Right atrium auricular region (tissue), 2 donors: ENCODE data around the gene FFAR2. TPM values are rescaled to one million over a fixed set of nuclear protein-coding genes. Genes with fewer than 3 reads are reported as not detected.

Experiments
- DNase-seq: peaks from one replicate; pipeline ENCODE4 v3.0.0-alpha.2; 2019; ENCODE audit warnings: low spot score
- H3K27ac ChIP-seq, 2 donors: fragments of 200-600 bp; sonication (generic); 1 replicate in 1 of 2; 2 replicates in 1 of 2; pipeline ENCODE4 v1.5.1; 2016 to 2019
- H3K27me3 ChIP-seq, 2 donors: fragments of 200-600 bp; sonication (generic); one replicate each; pipeline versions ENCODE4 v1.5.1 to v1.6.0; 2017 to 2019
- H3K36me3 ChIP-seq: fragments of 200-600 bp; sonication (generic); one replicate; pipeline ENCODE4 v1.5.1; 2016
- H3K4me1 ChIP-seq, 2 donors: fragments of 200-600 bp; sonication (generic); one replicate each; pipeline versions ENCODE4 v1.5.1 to v1.6.0; 2017 to 2019
- H3K4me3 ChIP-seq, 2 donors: fragments of 200-600 bp; sonication (generic); 1 replicate in 1 of 2; 2 replicates in 1 of 2; pipeline ENCODE4 v1.5.1; 2017 to 2019; ENCODE audit warnings: mild to moderate bottlenecking in 1 of 2, moderate library complexity in 1 of 2
- H3K9me3 ChIP-seq, 2 donors: fragments of 200-600 bp; sonication (generic); one replicate each; pipeline ENCODE4 v1.5.1; 2019
- total RNA-seq, 2 donors: library from RNA; depleted of rRNA; stranded (reverse); fragments of >200 nt; gene quantifications; one replicate each; pipeline ENCODE4 v1.1.0, GENCODE V29; 2016
- TF ChIP-seq, protein P1 (sequence below), 2 donors: fragments of 200-600 bp; sonication (generic); IDR thresholded peaks; one replicate each; pipeline ENCODE4 v1.5.1; 2019; ENCODE audit warnings: antibody characterized with exemption in 2 of 2

FFAR2 gene
- total RNA-seq, 2 donors from 2014 or later: 0.20 TPM; not detected in 1

DNA sequence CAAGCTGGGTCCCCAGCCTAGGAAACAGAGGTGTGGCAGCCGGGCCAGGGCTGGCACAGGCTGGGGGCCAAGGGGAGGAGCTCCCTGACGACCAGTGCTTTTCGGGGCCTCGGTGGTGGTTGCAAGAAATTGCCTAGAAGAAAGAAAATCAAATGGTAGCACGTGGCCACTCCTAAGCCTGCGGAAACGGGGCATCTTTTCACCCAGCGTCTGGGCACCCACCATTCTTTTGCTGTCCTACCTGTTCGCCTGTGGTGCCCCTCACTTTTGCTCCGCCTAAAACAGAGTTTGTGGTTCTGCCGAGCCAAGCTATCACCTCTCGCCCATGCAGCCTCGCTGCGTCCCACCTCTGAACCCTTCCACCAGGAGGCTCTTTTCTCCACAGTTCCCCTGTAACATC is 49.3 kb downstream of the FFAR2 start:
- no peak overlapping the region for H3K4me3 ChIP-seq
- no peaks in the 10 kb centered on the region for H3K36me3 ChIP-seq
- H3K9me3 ChIP-seq: no peaks in the 10 kb centered on the region
- H3K27me3 ChIP-seq: no peaks in the 10 kb centered on the region
- TF ChIP-seq, protein P1, sequence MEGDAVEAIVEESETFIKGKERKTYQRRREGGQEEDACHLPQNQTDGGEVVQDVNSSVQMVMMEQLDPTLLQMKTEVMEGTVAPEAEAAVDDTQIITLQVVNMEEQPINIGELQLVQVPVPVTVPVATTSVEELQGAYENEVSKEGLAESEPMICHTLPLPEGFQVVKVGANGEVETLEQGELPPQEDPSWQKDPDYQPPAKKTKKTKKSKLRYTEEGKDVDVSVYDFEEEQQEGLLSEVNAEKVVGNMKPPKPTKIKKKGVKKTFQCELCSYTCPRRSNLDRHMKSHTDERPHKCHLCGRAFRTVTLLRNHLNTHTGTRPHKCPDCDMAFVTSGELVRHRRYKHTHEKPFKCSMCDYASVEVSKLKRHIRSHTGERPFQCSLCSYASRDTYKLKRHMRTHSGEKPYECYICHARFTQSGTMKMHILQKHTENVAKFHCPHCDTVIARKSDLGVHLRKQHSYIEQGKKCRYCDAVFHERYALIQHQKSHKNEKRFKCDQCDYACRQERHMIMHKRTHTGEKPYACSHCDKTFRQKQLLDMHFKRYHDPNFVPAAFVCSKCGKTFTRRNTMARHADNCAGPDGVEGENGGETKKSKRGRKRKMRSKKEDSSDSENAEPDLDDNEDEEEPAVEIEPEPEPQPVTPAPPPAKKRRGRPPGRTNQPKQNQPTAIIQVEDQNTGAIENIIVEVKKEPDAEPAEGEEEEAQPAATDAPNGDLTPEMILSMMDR (IDR thresholded peaks at IDR 0.05): no peak
- DNase-seq: no peak
- H3K4me1 ChIP-seq: peaks cover 0 to 6% of the 10 kb centered on the region in 2 donors
- H3K27ac ChIP-seq: no peak overlapping the region

DNA sequence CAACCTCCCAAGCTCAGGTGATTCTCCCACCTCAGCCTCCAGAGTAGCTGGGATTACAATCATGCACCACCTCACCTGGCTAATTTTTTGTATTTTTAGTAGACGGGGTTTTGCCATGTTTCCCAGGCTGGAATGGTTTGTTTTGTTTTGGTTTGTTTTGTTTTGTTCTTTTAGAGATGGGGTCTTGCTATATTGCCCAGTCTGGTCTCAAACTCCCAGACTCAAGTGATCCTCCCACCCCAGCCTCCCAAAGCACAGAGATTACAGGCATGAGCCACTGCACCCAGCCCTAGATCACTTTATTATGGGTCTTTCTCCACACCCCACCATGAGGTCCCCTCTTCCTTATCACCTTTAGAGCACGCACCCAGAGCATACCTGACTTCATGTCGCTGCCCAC is 50.2 kb downstream of the FFAR2 start:
- peaks cover 0 to 6% of the 10 kb centered on the region in 2 donors for H3K4me1 ChIP-seq
- H3K4me3 ChIP-seq: no peak overlapping the region
- H3K36me3 ChIP-seq: no peaks in the 10 kb centered on the region
- no peak overlapping the region for H3K27ac ChIP-seq
- no peaks in the 10 kb centered on the region for H3K9me3 ChIP-seq
- no peaks in the 10 kb centered on the region for H3K27me3 ChIP-seq
- TF ChIP-seq, protein P1 (IDR thresholded peaks at IDR 0.05): no peak
- no peak for DNase-seq

DNA sequence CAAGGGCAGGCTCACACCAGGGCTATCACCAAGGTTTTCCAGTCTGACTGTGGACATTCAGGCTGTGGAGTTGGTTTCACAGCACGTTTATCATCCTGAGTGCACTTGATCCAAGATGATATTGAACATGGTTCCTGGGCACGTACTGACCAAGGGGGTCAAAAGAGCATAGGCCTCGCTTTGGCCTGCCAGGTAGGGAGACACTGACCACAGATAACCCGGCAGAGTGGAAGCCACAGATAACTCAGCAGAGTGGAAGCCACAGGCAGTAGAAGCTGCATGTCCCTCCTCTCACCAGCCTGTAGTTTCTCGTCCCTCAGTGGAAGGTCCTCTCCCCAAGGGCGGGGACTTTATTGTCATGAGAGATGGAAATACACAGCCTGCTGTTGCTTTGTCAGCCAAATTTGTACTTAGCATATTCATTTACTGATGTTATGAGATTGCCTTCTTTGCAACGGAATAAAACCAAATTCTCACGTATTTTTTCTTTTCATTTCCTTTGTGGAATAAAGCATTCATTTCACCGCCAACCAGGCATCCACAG is 51.0 kb downstream of the FFAR2 start:
- no peaks in the 10 kb centered on the region for H3K9me3 ChIP-seq
- TF ChIP-seq, protein P1 (IDR thresholded peaks at IDR 0.05): no peak
- no peaks in the 10 kb centered on the region for H3K27me3 ChIP-seq

DNA sequence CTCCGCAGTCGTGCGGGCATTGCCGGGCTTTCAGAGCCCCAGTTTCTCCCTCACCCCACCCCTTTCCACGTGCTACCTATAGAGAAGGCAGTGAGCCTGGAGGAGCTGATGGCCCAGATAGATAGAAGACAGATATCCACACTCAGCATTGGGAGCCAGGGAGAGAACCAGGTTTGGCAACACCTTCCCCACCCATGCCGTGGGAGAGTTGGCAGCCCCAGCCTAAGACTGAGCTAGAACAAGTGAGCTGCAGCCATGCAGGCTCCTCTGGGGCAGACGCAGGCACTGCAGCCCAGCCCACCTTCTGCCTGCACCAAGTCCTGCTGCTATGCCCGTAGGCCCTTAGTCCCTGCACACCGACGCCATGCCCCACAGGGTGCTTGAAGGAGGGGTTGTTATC is 52.6 kb downstream of the FFAR2 start:
- Histone ChIP-seq H3K27me3 (no peaks in the 10 kb centered on the region), H3K4me1 (no peaks in the 10 kb centered on the region), H3K9me3 (no peaks in the 10 kb centered on the region), H3K36me3 (no peaks in the 10 kb centered on the region), H3K27ac (no peak overlapping the region), H3K4me3 (no peak overlapping the region)
- TF ChIP-seq, protein P1 (IDR thresholded peaks at IDR 0.05): no peak
- DNase-seq: no peak

More for the DNA sequence above, 51.0 kb downstream of the FFAR2 start:
- Histone ChIP-seq H3K36me3 (no peaks in the 10 kb centered on the region), H3K27ac (no peak overlapping the region), H3K4me3 (no peak overlapping the region), H3K4me1 (peaks cover 0 to 6% of the 10 kb centered on the region in 2 donors)
- no peak for DNase-seq

Other genes starting within 250 kb of the FFAR2 start
- gene FAM187B, start 219.5 kb upstream of the FFAR2 start, total RNA-seq: not detected
- 10 to 100 TPM in 1 of 2 donors, 1 to 10 TPM in 1; 7.6 to 20.1 TPM for gene LSR, start 199.3 kb upstream of the FFAR2 start, total RNA-seq
- gene USF2, start 179.3 kb upstream of the FFAR2 start, total RNA-seq: 100 to 1,000 TPM; 130 to 180 TPM
- 100 to 1,000 TPM in 1 of 2 donors, not detected in 1; 146 TPM for gene HAMP, start 165.7 kb upstream of the FFAR2 start, total RNA-seq
- not detected for gene MAG, start 156.1 kb upstream of the FFAR2 start, total RNA-seq
- gene CD22, start 119.1 kb upstream of the FFAR2 start, total RNA-seq: 1 to 10 TPM in 1 of 2 donors, not detected in 1; 1.4 TPM
- gene FFAR1, start 100.4 kb upstream of the FFAR2 start, total RNA-seq: not detected
- gene FFAR3, start 89.8 kb upstream of the FFAR2 start, total RNA-seq: not detected
- gene GPR42, start 77.2 kb upstream of the FFAR2 start, total RNA-seq: not detected
- not detected for gene KRTDAP, start 42.2 kb downstream of the FFAR2 start, total RNA-seq
- gene DMKN, start 65.4 kb downstream of the FFAR2 start, total RNA-seq: 10 to 100 TPM in 1 of 2 donors, 1 to 10 TPM in 1; 6.9 to 52.4 TPM
- not detected for gene SBSN, start 80.1 kb downstream of the FFAR2 start, total RNA-seq
- gene GAPDHS, start 85.2 kb downstream of the FFAR2 start, total RNA-seq: not detected
- gene TMEM147, start 97.4 kb downstream of the FFAR2 start, total RNA-seq: 100 to 1,000 TPM in 1 of 2 donors, 10 to 100 TPM in 1; 93.3 to 106 TPM
- gene ATP4A, start 115.4 kb downstream of the FFAR2 start, total RNA-seq: not detected
- gene PMIS2, start 137.9 kb downstream of the FFAR2 start, total RNA-seq: not detected
- gene HAUS5, start 164.5 kb downstream of the FFAR2 start, total RNA-seq: 1 to 10 TPM; 2.2 to 3.9 TPM
- gene RBM42, start 180.8 kb downstream of the FFAR2 start, total RNA-seq: 10 to 100 TPM; 40.4 to 52.4 TPM
- 1 to 10 TPM in 1 of 2 donors, not detected in 1; 1.2 TPM for gene ETV2, start 193.5 kb downstream of the FFAR2 start, total RNA-seq
- gene COX6B1, start 200.1 kb downstream of the FFAR2 start, total RNA-seq: 1,000 to 10,000 TPM; 1,397 to 1,663 TPM
- not detected for gene UPK1A, start 218.3 kb downstream of the FFAR2 start, total RNA-seq